GM21576 (cell line): ENCODE data around the gene HOOK1.

Experiments used
- ATAC-seq: cut with Tn5 transposase; IDR thresholded peaks from one replicate; pipeline ENCODE4 v1.9.1; 2021; ENCODE audit warnings: mild to moderate bottlenecking, moderate library complexity; ENCODE audit not compliant: unreplicated experiment

Gene HOOK1

GRCh38 chr1:59814901-59815825 lies at the start of gene HOOK1:
TSS of gene HOOK1 (plus strand) at chr1:59814949. CDS start at chr1:59815118, 169 bp downstream.
- peak; percentile 10 for ATAC-seq

DNA sequence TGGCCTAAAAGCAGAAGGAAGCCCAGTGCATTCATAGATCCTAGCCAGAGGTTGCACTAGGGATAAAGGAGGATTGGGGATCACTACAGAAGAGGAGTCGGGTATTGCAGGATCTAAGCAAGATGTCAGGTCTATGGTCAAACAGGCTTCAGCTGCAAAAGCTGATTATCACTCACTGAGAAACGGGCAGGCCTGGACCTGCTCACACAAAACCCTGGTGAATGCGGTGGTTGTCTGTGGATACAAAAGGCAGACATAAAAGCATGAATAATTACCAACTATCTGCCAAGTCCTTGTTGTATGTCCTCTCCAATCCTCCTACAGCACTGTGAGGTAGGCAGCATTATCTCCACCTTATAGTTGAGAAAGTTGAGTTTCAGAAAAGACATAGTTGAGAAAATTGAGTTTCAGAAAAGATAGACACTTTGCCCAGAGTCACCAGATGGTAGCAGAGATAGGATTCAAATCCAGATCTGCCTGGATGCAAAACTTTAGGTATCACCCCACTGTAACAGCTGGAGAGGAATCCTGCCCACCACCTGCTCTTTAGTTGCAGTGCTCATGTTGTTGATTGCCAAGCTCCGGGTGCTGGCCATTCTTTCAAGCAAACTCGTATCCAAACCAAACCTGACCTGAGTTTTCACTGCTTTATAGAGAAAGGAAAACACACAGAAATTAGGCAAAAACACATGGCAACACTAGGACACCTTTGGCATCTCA lies 49.6 kb upstream of the HOOK1 start:
- no peak for ATAC-seq

DNA sequence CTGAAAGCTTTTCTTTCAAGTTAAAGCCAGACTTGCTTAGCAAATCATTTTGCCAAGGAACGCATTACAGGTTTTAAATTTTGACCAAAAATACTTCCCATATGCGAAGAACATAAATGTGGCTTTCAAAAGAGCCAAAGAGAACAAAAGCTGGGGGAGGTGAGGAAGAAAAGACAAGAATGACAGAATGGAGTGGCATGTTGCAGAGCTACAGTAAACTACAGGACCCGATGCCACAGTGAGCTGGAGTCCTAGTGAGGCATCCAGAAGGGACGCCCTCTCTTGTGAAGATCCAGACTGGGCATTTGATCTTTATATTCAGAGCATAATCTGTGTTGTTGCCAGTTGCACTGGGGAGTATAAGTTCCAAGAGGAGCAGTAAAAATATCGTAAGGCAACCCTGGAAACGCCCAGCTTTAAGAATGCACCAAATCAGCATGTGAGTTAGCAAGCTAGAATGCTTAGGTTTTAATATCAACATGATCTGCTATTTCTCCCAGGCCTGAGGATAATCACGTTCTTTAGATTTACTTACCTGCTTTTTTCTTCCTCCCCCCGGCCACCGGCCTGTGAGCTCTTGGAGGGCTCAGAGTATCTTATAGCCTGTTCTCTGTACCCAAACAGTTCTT lies 48.4 kb upstream of the HOOK1 start:
- no peak for ATAC-seq

GRCh38 chr1:59767119-59767518 lies 47.6 kb upstream of the HOOK1 start:
- no peak for ATAC-seq

DNA sequence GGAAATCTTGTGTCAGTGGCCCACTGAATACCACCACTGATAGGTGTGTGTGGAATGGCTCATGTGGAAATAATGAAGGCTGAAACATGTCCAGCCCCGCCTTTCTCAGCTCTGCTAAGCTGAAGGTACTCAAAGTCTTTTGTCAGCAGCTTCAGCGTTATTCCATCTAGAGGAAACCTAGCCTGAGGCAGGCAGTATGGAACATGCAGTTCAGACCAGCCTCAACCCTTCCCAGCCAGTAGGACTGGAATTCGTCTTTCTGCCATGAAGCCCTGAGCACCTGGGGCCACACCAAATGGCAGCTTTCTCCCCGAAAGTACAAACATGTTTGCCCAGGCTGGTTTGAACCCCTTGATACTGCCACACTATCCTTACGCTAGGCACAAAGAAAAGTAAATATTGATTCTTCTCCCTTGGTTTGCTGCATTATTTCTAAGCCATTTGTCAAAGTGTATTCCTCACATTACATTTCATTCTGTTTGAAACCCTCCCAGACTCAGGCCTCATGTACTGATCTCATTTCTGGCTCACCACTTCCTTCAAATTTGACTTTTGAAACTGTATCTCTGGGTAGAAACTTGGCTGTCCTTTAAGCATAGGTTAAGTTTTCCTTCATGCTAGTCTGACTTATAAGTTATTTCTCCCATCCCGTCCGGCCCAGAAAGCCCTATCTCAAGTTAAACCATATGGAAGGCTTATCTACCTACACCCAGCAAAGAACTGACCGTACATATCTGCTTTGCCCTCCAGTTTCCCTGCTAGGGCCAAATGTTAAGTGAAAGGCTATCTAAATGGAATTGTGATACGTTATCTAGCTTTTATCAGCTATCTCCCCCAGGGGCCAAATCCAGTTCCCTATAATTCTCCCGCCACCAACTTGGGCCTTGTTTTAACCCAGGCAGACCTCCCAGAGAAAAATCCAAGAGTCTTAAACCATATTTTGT lies 45.7 kb upstream of the HOOK1 start:
- ATAC-seq = no peak

DNA sequence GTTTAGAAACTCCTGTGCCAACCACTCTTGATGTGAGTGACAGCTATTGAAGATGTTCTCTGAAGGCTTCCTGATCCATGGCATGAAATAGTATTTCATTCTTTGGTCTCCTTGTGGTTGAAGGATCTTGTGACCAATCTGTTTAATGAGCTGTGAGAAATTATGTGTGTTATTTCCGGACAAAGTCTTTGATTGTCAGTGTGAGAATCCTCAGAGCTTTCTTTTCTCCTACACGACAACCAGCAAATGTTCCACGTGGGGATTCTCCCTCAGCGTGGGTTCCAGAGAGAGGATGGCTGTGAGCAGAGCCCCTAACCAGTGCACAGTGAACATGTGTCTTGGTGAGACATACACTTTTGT lies 45.0 kb upstream of the HOOK1 start:
- no peak for ATAC-seq

- no peak for ATAC-seq
Measured at GRCh38 chr1:59771361-59771760, 43.4 kb upstream of the HOOK1 start.

GRCh38 chr1:59775480-59775879 lies 39.3 kb upstream of the HOOK1 start:
- no peak for ATAC-seq

GRCh38 chr1:59776960-59777852 lies 37.5 kb upstream of the HOOK1 start:
- ATAC-seq = no peak

- ATAC-seq = no peak
Measured at GRCh38 chr1:59779949-59780348, 34.8 kb upstream of the HOOK1 start.

DNA sequence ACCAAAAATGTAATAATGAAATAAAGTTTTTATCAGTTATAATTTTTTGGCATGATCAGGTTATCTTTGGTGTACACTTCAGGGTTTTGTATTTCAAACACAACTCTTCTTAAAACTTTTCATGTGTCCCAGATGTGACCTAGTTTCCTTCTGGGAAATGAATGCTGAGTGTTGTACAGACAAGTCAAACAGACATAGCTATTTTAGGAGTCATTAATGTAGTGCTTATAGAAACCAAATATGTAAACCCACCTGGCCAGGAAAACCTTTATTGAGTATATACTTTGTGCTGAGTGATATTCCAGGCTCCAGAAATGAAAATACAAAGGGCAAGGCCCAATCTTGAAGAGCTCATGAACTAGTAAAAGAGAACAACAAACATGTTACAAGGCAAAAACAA lies 25.9 kb upstream of the HOOK1 start:
- no peak for ATAC-seq

DNA sequence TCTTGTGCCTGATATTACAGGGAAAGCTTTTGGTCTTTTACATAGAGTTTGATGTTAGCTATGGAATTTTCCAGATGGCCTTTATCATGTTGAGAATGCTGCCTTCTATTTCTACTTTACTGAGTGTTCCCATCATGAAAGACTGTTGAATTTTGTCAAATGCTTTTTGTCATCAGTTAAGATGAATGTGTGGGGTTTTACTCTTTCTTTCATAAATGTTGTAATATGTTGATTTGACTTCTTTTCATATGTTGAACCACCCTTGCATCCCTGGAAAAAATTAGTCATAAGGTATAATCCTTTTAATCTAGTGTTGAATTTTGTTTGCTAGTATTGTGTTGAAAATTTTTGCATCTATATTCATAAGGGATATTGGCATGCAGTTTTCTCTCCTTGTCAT lies 16.1 kb upstream of the HOOK1 start:
- ATAC-seq = no peak

GRCh38 chr1:59803458-59804038 lies 11.2 kb upstream of the HOOK1 start:
- ATAC-seq = no peak

GRCh38 chr1:59804301-59804700 lies 10.4 kb upstream of the HOOK1 start:
- no peak for ATAC-seq

GRCh38 chr1:59805554-59805953 lies 9.2 kb upstream of the HOOK1 start:
- ATAC-seq = no peak

DNA sequence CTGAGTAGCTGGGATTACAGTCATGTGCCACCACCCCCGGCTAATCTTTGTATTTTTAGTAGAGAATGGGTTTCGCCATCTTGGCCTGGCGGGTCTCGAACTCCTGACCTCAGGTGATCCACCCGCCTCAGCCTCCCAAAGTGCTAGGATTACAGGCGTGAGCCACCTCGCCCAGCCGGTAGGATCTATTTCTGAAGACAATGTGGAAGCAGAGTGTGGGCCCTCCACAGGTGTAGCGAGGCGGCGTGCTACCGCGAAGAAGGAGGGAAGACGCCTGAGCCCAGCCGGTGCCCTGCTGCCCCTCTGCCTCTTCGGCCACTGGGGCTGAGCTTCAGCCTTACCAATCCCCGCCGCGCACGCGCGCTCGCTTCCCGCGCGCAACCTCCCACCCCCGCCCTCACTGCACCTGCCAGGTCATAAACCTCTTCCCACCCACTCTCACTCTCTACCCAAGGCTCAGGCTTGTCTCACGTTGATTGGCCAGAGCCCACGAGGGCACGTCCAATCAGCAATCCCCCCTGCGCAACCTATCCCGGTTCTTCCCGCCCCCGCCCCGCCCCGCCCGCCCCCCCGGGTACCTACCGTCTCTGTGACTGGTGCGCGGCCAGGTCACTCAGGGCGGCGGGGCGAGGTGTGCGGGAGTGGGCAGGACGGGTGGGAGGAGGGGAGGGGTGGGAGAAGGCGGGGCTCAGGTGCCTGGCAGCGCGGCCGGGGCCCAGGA lies 409 bp upstream of the HOOK1 start:
- ATAC-seq = peak; percentile 98

DNA sequence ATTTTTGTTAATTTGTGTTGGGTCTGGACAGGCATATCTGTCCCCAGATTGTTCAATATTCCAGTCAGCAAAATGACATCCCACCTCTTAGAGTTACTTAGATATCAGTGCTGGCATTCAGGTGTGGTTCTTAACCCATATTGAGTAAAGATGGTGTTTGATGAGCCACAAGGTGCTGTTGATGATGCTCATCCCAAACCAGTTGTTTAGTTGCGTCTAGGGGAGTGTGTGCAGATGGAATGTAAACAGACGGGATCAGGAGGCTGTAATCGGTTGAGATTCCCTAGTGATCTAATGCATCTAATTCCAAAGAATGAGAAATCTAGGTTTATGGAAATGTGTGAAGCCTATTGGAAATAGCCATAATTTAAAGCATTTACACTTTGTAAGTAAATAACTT lies 1.1 kb downstream of the HOOK1 start:
- no peak for ATAC-seq

DNA sequence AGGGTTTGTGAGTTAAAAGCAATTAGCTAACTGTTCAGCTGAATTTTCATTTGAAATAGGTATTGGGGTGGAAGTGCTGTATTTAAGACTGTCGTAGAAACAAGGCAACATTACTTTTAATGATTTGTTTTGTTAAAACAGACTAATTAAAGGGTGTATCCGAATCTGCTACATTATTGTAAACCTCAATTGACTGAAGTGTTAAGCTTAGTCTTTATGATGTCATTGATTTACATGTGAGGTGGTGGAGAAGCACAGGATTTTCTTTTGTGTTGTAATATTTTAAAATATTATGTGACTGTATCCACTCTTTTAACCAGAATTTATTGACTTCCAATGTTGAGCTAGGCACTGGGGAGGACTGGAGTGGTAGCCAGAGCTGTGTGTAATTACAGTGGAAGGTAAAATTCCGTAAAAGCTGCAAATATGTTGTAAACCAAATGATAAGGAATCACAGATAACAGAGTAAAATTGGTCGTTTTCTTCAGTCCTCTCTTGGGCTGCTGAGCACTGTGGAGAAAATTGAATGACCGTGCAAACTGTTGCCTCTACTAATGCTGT lies 1.6 kb downstream of the HOOK1 start:
- ATAC-seq = no peak
